ENCODE measurements around the gene OSGIN1. TPM values are rescaled to one million over a fixed set of nuclear protein-coding genes. Genes with fewer than 3 reads are reported as not detected.
"Not testable (repeated sequence)": the region's sequence is repeated elsewhere in the genome, so short reads cannot be mapped to it uniquely, and the experiment has no call there.

The OSGIN1 gene
- total RNA-seq, 1 experiment from 2014 or later: 9.8 TPM

GRCh38 chr16:83939266-83939855 lies 13.7 kb upstream of the OSGIN1 start:
- H3K9me2 ChIP-seq (replicated peaks; ENCODE audit: low read length): no peaks in the 10 kb centered on the region
- no peaks in the 10 kb centered on the region for H3F3A ChIP-seq (ENCODE audit: low read length, unreplicated experiment)
- H3K36me3 ChIP-seq (ENCODE audit: low read depth, low read length): no peaks in the 10 kb centered on the region
- TF ChIP-seq EZH2 (IDR thresholded peaks at IDR 0.05; ENCODE audit: low read length, unreplicated experiment) (no peak), EZH2phosphoT487 (IDR thresholded peaks at IDR 0.05; ENCODE audit: borderline replicate concordance, low read length) (no peak)
- TF ChIP-seq, protein P1, sequence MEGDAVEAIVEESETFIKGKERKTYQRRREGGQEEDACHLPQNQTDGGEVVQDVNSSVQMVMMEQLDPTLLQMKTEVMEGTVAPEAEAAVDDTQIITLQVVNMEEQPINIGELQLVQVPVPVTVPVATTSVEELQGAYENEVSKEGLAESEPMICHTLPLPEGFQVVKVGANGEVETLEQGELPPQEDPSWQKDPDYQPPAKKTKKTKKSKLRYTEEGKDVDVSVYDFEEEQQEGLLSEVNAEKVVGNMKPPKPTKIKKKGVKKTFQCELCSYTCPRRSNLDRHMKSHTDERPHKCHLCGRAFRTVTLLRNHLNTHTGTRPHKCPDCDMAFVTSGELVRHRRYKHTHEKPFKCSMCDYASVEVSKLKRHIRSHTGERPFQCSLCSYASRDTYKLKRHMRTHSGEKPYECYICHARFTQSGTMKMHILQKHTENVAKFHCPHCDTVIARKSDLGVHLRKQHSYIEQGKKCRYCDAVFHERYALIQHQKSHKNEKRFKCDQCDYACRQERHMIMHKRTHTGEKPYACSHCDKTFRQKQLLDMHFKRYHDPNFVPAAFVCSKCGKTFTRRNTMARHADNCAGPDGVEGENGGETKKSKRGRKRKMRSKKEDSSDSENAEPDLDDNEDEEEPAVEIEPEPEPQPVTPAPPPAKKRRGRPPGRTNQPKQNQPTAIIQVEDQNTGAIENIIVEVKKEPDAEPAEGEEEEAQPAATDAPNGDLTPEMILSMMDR (conservative IDR thresholded peaks at IDR 0.05; ENCODE audit: low read depth, low read length): no peak
- no peak for DNase-seq
- CTCF ChIA-PET: no interaction called here
- intact Hi-C loops (cut with micrococcal nuclease): no loop called here
- H4K20me1 ChIP-seq (ENCODE audit: low read length): no peaks in the 10 kb centered on the region
- POLR2A ChIA-PET (ENCODE audit: unreplicated experiment): no interaction called here
- H3K27ac ChIP-seq (ENCODE audit: low read length): no peak overlapping the region
- no peaks in the 10 kb centered on the region for H3K79me2 ChIP-seq (ENCODE audit: low read length)
- ATAC-seq: no peak
- no peaks in the 10 kb centered on the region for H3K4me1 ChIP-seq (ENCODE audit: insufficient read depth, low read length)
- BruUV-seq (replicated peaks): no TSS peak
- no peak overlapping the region for H3K4me3 ChIP-seq (ENCODE audit: low read length)
- no peaks in the 10 kb centered on the region for H3K9me3 ChIP-seq (ENCODE audit: low read length)
- no peak overlapping the region for H3K4me2 ChIP-seq (ENCODE audit: low read length)
- no peak overlapping the region for H2AFZ ChIP-seq (ENCODE audit: low read length)
- H3K27me3 ChIP-seq (ENCODE audit: low read length): no peaks in the 10 kb centered on the region
- no peak overlapping the region for H3K9ac ChIP-seq (ENCODE audit: low read length)

GRCh38 chr16:83940119-83940518 lies 12.9 kb upstream of the OSGIN1 start:
- TF ChIP-seq EZH2phosphoT487 (IDR thresholded peaks at IDR 0.05; ENCODE audit: borderline replicate concordance, low read length) (no peak), EZH2 (IDR thresholded peaks at IDR 0.05; ENCODE audit: low read length, unreplicated experiment) (no peak)
- TF ChIP-seq, protein P1 (conservative IDR thresholded peaks at IDR 0.05; ENCODE audit: low read depth, low read length): no peak
- Histone ChIP-seq H3K4me3 (ENCODE audit: low read length) (no peak overlapping the region), H3K4me2 (ENCODE audit: low read length) (no peak overlapping the region), H3F3A (ENCODE audit: low read length, unreplicated experiment) (no peaks in the 10 kb centered on the region), H2AFZ (ENCODE audit: low read length) (no peak overlapping the region), H3K9me2 (replicated peaks; ENCODE audit: low read length) (no peaks in the 10 kb centered on the region), H3K27ac (ENCODE audit: low read length) (no peak overlapping the region), H3K9ac (ENCODE audit: low read length) (no peak overlapping the region), H4K20me1 (ENCODE audit: low read length) (no peaks in the 10 kb centered on the region), H3K4me1 (ENCODE audit: insufficient read depth, low read length) (no peaks in the 10 kb centered on the region), H3K36me3 (ENCODE audit: low read depth, low read length) (no peaks in the 10 kb centered on the region), H3K27me3 (ENCODE audit: low read length) (no peaks in the 10 kb centered on the region), H3K9me3 (ENCODE audit: low read length) (no peaks in the 10 kb centered on the region), H3K79me2 (ENCODE audit: low read length) (no peaks in the 10 kb centered on the region)
- BruUV-seq (replicated peaks): no TSS peak
- ChIA-PET POLR2A (ENCODE audit: unreplicated experiment) (no interaction called here), CTCF (no interaction called here)
- ATAC-seq: no peak
- DNase-seq: no peak
- intact Hi-C loops (cut with micrococcal nuclease): no loop called here

DNA sequence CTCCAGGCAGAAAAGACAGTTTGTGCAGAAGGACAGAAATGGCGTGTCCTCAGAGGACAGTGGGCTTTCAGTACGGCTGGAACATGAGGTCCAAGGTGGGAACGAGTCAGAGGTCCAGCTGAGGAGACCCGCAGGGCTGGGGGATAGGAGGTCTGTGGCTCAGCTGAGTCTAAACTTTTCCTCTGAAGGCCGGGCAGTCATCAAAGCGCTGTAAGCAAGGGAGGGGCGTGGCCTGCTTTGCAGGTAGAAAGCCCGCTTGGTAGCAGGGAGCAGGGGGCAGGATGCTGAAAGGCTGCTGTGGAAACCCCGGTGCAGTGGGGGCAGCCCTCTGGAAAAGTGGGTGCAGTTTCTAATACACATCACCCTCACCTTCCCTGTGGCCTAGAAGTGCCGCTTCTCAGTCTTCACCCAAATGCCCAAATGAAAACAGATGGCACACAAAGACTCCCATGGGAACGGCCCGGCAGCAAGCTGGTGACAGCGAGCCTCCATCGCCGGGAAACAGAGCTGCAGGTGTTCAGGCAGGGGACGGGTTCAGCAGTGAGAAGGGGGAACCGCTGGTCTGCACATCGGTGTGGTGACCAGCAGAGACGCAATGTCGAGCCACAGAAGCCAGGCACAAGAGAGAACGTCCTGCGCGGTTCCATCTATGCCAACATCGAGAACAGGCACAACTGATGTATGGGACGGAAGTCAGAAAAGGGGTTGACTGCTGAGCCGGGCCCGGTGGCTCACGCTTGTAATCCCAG lies 12.2 kb upstream of the OSGIN1 start:
- Histone ChIP-seq H3K27ac (ENCODE audit: low read length) (no peak overlapping the region), H3K4me3 (ENCODE audit: low read length) (no peak overlapping the region), H3K9me2 (replicated peaks; ENCODE audit: low read length) (no peaks in the 10 kb centered on the region), H3F3A (ENCODE audit: low read length, unreplicated experiment) (no peaks in the 10 kb centered on the region), H2AFZ (ENCODE audit: low read length) (no peak overlapping the region), H3K36me3 (ENCODE audit: low read depth, low read length) (no peaks in the 10 kb centered on the region), H3K9me3 (ENCODE audit: low read length) (no peaks in the 10 kb centered on the region), H3K79me2 (ENCODE audit: low read length) (no peaks in the 10 kb centered on the region), H3K27me3 (ENCODE audit: low read length) (no peaks in the 10 kb centered on the region), H4K20me1 (ENCODE audit: low read length) (no peaks in the 10 kb centered on the region), H3K4me1 (ENCODE audit: insufficient read depth, low read length) (no peaks in the 10 kb centered on the region), H3K9ac (ENCODE audit: low read length) (no peak overlapping the region), H3K4me2 (ENCODE audit: low read length) (no peak overlapping the region)
- TF ChIP-seq, protein P1 (conservative IDR thresholded peaks at IDR 0.05; ENCODE audit: low read depth, low read length): no peak
- TF ChIP-seq EZH2phosphoT487 (IDR thresholded peaks at IDR 0.05; ENCODE audit: borderline replicate concordance, low read length) (no peak), EZH2 (IDR thresholded peaks at IDR 0.05; ENCODE audit: low read length, unreplicated experiment) (no peak)
- ChIA-PET CTCF (no interaction called here), POLR2A (ENCODE audit: unreplicated experiment) (no interaction called here)
- no peak for DNase-seq
- no TSS peak for BruUV-seq (replicated peaks)
- intact Hi-C loops (cut with micrococcal nuclease): no loop called here
- no peak for ATAC-seq

- H3K36me3 ChIP-seq (ENCODE audit: low read depth, low read length); H3K27ac ChIP-seq (ENCODE audit: low read length); H3K9me3 ChIP-seq (ENCODE audit: low read length); ATAC-seq; POLR2A ChIA-PET (ENCODE audit: unreplicated experiment); H3K27me3 ChIP-seq (ENCODE audit: low read length); DNase-seq; H3K4me2 ChIP-seq (ENCODE audit: low read length); H3K4me1 ChIP-seq (ENCODE audit: insufficient read depth, low read length); H3K79me2 ChIP-seq (ENCODE audit: low read length); H3K4me3 ChIP-seq (ENCODE audit: low read length); H3K9ac ChIP-seq (ENCODE audit: low read length); CTCF ChIA-PET; intact Hi-C loops (cut with micrococcal nuclease); BruUV-seq (replicated peaks); H2AFZ ChIP-seq (ENCODE audit: low read length); H4K20me1 ChIP-seq (ENCODE audit: low read length); H3F3A ChIP-seq (ENCODE audit: low read length, unreplicated experiment); H3K9me2 ChIP-seq (replicated peaks; ENCODE audit: low read length): not testable (repeated sequence)
Observed at GRCh38 chr16:83941546-83941945, 11.5 kb upstream of the OSGIN1 start.
